Esophagus squamous epithelium (tissue), 4 donors: ENCODE results near the gene TSPAN5.

Experiments
- POLR2A ChIP-seq, 4 donors: fragments of 450-650 bp; IDR thresholded peaks; one replicate each; pipeline ENCODE4 v1.6.1; 2017; ENCODE audit warnings: antibody characterized with exemption in 4 of 4, mild to moderate bottlenecking in 4 of 4, moderate library complexity in 3 of 4
- TF ChIP-seq, protein P1 (sequence below), 6 experiments: fragments of 450-650 bp in 4 of 6; fragments of 200-600 bp in 2 of 6; sonication (generic) in 2 of 6; IDR thresholded peaks; one replicate each; pipeline ENCODE4 v1.5.1; 2016 to 2019; ENCODE audit warnings: antibody characterized with exemption in 6 of 6, mild to moderate bottlenecking in 4 of 6, moderate library complexity in 4 of 6

DNA sequence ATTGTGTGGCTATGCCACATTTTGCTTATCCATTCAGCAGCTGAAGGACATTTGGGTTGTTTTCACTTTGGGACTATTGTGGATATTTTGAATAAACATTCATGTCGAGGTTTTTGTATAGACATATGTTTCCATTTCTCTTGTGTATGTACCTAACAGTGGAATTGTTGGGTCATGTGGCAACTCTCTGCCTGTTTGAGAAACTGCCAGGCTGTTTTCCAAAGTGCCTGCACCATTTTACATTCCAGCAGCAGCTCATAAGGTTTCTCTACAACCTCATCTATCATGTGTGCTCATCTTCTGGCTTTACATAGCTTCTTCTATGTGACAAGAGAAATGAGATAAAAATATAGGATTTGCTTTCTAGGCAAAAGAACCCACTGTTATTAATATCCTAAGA is 29.5 kb upstream of the TSPAN5 start:
- TF ChIP-seq, protein P1, sequence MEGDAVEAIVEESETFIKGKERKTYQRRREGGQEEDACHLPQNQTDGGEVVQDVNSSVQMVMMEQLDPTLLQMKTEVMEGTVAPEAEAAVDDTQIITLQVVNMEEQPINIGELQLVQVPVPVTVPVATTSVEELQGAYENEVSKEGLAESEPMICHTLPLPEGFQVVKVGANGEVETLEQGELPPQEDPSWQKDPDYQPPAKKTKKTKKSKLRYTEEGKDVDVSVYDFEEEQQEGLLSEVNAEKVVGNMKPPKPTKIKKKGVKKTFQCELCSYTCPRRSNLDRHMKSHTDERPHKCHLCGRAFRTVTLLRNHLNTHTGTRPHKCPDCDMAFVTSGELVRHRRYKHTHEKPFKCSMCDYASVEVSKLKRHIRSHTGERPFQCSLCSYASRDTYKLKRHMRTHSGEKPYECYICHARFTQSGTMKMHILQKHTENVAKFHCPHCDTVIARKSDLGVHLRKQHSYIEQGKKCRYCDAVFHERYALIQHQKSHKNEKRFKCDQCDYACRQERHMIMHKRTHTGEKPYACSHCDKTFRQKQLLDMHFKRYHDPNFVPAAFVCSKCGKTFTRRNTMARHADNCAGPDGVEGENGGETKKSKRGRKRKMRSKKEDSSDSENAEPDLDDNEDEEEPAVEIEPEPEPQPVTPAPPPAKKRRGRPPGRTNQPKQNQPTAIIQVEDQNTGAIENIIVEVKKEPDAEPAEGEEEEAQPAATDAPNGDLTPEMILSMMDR (IDR thresholded peaks at IDR 0.05) = no peak
- TF ChIP-seq POLR2A (IDR thresholded peaks at IDR 0.05) = no peak
